Keratinocyte (primary cell): ENCODE measurements around the gene VRK2. TPM values are rescaled to one million over a fixed set of nuclear protein-coding genes. Genes with fewer than 3 reads are reported as not detected.
"Not testable (repeated sequence)": the region's sequence is repeated elsewhere in the genome, so short reads cannot be mapped to it uniquely, and the experiment has no call there.

Experiments
- DNase-seq: peaks from one replicate; pipeline ENCODE4 v3.0.0-alpha.2; 2011; ENCODE audit warnings: low read depth, missing footprints, low spot score
- FAIRE-seq: peaks from 2 replicates; lab custom pipeline; 2011; peaks lifted over from hg19 to GRCh38; lab: Jason Lieb, UNC
- H2AFZ ChIP-seq: 2 replicates; pipeline ENCODE4 v1.6.0; 2012; ENCODE audit warnings: low read length, control low read depth, inconsistent platforms; ENCODE audit not compliant: control insufficient read depth
- H3K27ac ChIP-seq: 2 replicates; pipeline ENCODE4 v1.5.1; 2011; ENCODE audit warnings: low read length; ENCODE audit not compliant: control insufficient read depth, insufficient read depth
- H3K27me3 ChIP-seq: 3 replicates; pipeline ENCODE4 v1.6.0; 2011; ENCODE audit warnings: low read length; ENCODE audit not compliant: control insufficient read depth, insufficient read depth; ENCODE audit errors: extremely low read depth
- H3K36me3 ChIP-seq, 2 experiments: 2 replicates in 1 of 2; 3 replicates in 1 of 2; pipeline ENCODE4 v1.5.1; 2011; ENCODE audit warnings: low read length in 2 of 2, mild to moderate bottlenecking in 1 of 2; ENCODE audit not compliant: control insufficient read depth in 2 of 2, insufficient read depth in 2 of 2; ENCODE audit errors: extremely low read depth in 1 of 2
- H3K4me1 ChIP-seq: 3 replicates; pipeline ENCODE4 v1.5.1; 2011; ENCODE audit warnings: low read length; ENCODE audit not compliant: control insufficient read depth, insufficient read depth; ENCODE audit errors: extremely low read depth
- H3K4me2 ChIP-seq: 3 replicates; pipeline ENCODE4 v1.6.0; 2011; ENCODE audit warnings: low read depth, low read length; ENCODE audit not compliant: control insufficient read depth, insufficient read depth; ENCODE audit errors: extremely low read depth
- H3K4me3 ChIP-seq, 3 experiments: fragments of 200-600 bp in 1 of 3; sonication (generic) in 1 of 3; 2 replicates in 2 of 3; 3 replicates in 1 of 3; pipeline ENCODE4 v1.5.1; 2011 to 2016; ENCODE audit warnings: low read length in 3 of 3, mild to moderate bottlenecking in 3 of 3, control low read depth in 2 of 3, inconsistent platforms in 1 of 3, low read depth in 1 of 3, mixed read lengths in 1 of 3, mixed run types in 1 of 3, moderate library complexity in 1 of 3; ENCODE audit not compliant: control insufficient read depth in 2 of 3, insufficient read depth in 2 of 3; ENCODE audit errors: extremely low read depth in 1 of 3
- H3K79me2 ChIP-seq: 2 replicates; pipeline ENCODE4 v1.6.0; 2012; ENCODE audit warnings: low read length; ENCODE audit not compliant: control insufficient read depth, insufficient read depth
- H3K9ac ChIP-seq: 3 replicates; pipeline ENCODE4 v1.6.0; 2011; ENCODE audit warnings: low read length; ENCODE audit not compliant: control insufficient read depth, insufficient read depth; ENCODE audit errors: extremely low read depth
- H3K9me1 ChIP-seq: 3 replicates; pipeline ENCODE4 v1.6.0; 2011; ENCODE audit warnings: low read length; ENCODE audit not compliant: control insufficient read depth, insufficient read depth; ENCODE audit errors: extremely low read depth
- H3K9me3 ChIP-seq: 2 replicates; pipeline ENCODE4 v1.5.1; 2012; ENCODE audit warnings: low read depth, low read length; ENCODE audit not compliant: control insufficient read depth
- H4K20me1 ChIP-seq: 3 replicates; pipeline ENCODE4 v1.6.0; 2011; ENCODE audit warnings: low read length; ENCODE audit not compliant: control insufficient read depth, insufficient read depth; ENCODE audit errors: extremely low read depth
- CTCF ChIP-seq, 3 experiments: IDR thresholded peaks in 1 of 3; conservative IDR thresholded peaks in 1 of 3; optimal IDR thresholded peaks in 1 of 3; 2 replicates in 2 of 3; 3 replicates in 1 of 3; pipeline versions ENCODE3 to v1.5.1; 2011; ENCODE audit warnings: low read length in 3 of 3, mild to moderate bottlenecking in 3 of 3, moderate library complexity in 2 of 3, control low read depth in 1 of 3, inconsistent platforms in 1 of 3; ENCODE audit not compliant: insufficient read depth in 2 of 3; ENCODE audit errors: extremely low read depth in 1 of 3
- EZH2 ChIP-seq: IDR thresholded peaks from one replicate; pipeline ENCODE4 v1.6.1; 2012; ENCODE audit warnings: inconsistent platforms, mild to moderate bottlenecking, low read length, moderate library complexity
- dilution Hi-C: fragments of 300-500 bp; cut with MboI; formaldehyde crosslinking; loops from one replicate; pipeline ENCODE4 v1.7.0; 2020; ENCODE audit warnings: low sequenced_read_pairs; ENCODE audit not compliant: extremely low pct_ligation_motif_present
- polyA plus RNA-seq, 5 experiments: library from polyadenylated mRNA; depleted of rRNA in 3 of 5; stranded (reverse) in 3 of 5; stranded (forward) in 1 of 5; unstranded in 1 of 5; fragments of >200 nt; gene quantifications; 1 replicate in 1 of 5; 2 replicates in 3 of 5; 3 replicates in 1 of 5; pipeline versions ENCODE4 v1.2.1 to v1.2.3, GENCODE V29; 2011 to 2012; ENCODE audit warnings: missing spikeins in 2 of 5, low read depth in 1 of 5, low replicate concordance in 1 of 5

Gene VRK2
- polyA plus RNA-seq, 1 donor (not counting 4 experiments of a cell fraction or from before 2014, with no cell fraction given): 27.6 TPM

- Histone ChIP-seq H2AFZ (no peak overlapping the region), H3K27ac (no peak overlapping the region), H3K27me3 (no peaks in the 10 kb centered on the region), H3K4me1 (no peaks in the 10 kb centered on the region), H3K9me3 (no peaks in the 10 kb centered on the region), H4K20me1 (no peaks in the 10 kb centered on the region), H3K4me2 (no peak overlapping the region), H3K36me3 (peaks cover 0 to 2% of the 10 kb centered on the region in 2 experiments), H3K9me1 (no peaks in the 10 kb centered on the region), H3K79me2 (no peaks in the 10 kb centered on the region), H3K4me3 (no peak overlapping the region), H3K9ac (no peak overlapping the region)
- DNase-seq: no peak
- no peak for TF ChIP-seq EZH2
- no peak for TF ChIP-seq CTCF (optimal IDR thresholded peaks at IDR 0.05 in 1 of 3, IDR thresholded peaks at IDR 0.05 in 1 of 3, conservative IDR thresholded peaks at IDR 0.05 in 1 of 3; ENCODE audit: extremely low read depth in 1 of 3, insufficient read depth in 2 of 3, low read length in 3 of 3)
- FAIRE-seq: no peak
- dilution Hi-C loops: no loop called here
Observed at GRCh38 chr2:58140508-58141072, 94.0 kb downstream of the VRK2 start.

- H2AFZ ChIP-seq, dilution Hi-C loops: not testable (repeated sequence)
Observed at GRCh38 chr2:58145769-58146168, 99.2 kb downstream of the VRK2 start.

GRCh38 chr2:58146707-58147106, 100.1 kb downstream of the VRK2 start:
- Histone ChIP-seq H3K36me3 (peaks cover 0 to 6% of the 10 kb centered on the region in 2 experiments), H3K27ac (peak overlapping the region; percentile 4), H3K4me2 (no peak overlapping the region), H2AFZ (no peak overlapping the region), H3K27me3 (no peaks in the 10 kb centered on the region), H3K4me3 (no peak overlapping the region), H3K9me1 (no peaks in the 10 kb centered on the region), H3K4me1 (peaks cover 10% of the 10 kb centered on the region), H3K9me3 (no peaks in the 10 kb centered on the region), H4K20me1 (no peaks in the 10 kb centered on the region), H3K9ac (no peak overlapping the region), H3K79me2 (no peaks in the 10 kb centered on the region)
- FAIRE-seq (no peak), DNase-seq (peak; percentile 17)
- TF ChIP-seq EZH2: no peak
- TF ChIP-seq CTCF (optimal IDR thresholded peaks at IDR 0.05 in 1 of 3, IDR thresholded peaks at IDR 0.05 in 1 of 3, conservative IDR thresholded peaks at IDR 0.05 in 1 of 3; ENCODE audit: extremely low read depth in 1 of 3, insufficient read depth in 2 of 3, low read length in 3 of 3): no peak
- dilution Hi-C loops: no loop called here

More at GRCh38 chr2:58145769-58146168, 99.2 kb downstream of the VRK2 start:
- not testable (repeated sequence) for H3K36me3 ChIP-seq, H4K20me1 ChIP-seq, DNase-seq, H3K9ac ChIP-seq, H3K4me3 ChIP-seq, H3K27ac ChIP-seq, FAIRE-seq, H3K79me2 ChIP-seq, H3K27me3 ChIP-seq, H3K9me3 ChIP-seq, H3K9me1 ChIP-seq, H3K4me2 ChIP-seq
- peaks cover 10% of the 10 kb centered on the region for H3K4me1 ChIP-seq
